IMR-90 (cell line): Measurements from ENCODE around the gene TEX101.

Experiments
- FOS ChIP-seq: fragments of 150-350 bp; IDR thresholded peaks from 2 replicates; pipeline ENCODE4 v1.6.1; 2016; ENCODE audit warnings: low read depth, low read length
- MAFK ChIP-seq: IDR thresholded peaks from 2 replicates; pipeline ENCODE4 v1.6.1; 2012; ENCODE audit warnings: low read depth, low read length, improper control_type of control experiment
- POLR2A ChIP-seq: IDR thresholded peaks from 2 replicates; pipeline ENCODE4 v1.6.1; 2012; ENCODE audit warnings: mild to moderate bottlenecking, low read depth, low read length
- RAD21 ChIP-seq: IDR thresholded peaks from 2 replicates; pipeline ENCODE4 v1.6.1; 2012; ENCODE audit warnings: low read length, improper control_type of control experiment
- TF ChIP-seq, protein P1 (sequence below): conservative IDR thresholded peaks from 2 replicates; pipeline ENCODE4 v1.5.1; 2012; ENCODE audit warnings: mild to moderate bottlenecking, low read depth, low read length, improper control_type of control experiment
- TF ChIP-seq, protein P2 (sequence below): fragments of 150-350 bp; IDR thresholded peaks from 2 replicates; pipeline ENCODE4 v1.6.1; 2017; ENCODE audit warnings: mild to moderate bottlenecking, antibody characterized with exemption, low read length, low read depth

DNA sequence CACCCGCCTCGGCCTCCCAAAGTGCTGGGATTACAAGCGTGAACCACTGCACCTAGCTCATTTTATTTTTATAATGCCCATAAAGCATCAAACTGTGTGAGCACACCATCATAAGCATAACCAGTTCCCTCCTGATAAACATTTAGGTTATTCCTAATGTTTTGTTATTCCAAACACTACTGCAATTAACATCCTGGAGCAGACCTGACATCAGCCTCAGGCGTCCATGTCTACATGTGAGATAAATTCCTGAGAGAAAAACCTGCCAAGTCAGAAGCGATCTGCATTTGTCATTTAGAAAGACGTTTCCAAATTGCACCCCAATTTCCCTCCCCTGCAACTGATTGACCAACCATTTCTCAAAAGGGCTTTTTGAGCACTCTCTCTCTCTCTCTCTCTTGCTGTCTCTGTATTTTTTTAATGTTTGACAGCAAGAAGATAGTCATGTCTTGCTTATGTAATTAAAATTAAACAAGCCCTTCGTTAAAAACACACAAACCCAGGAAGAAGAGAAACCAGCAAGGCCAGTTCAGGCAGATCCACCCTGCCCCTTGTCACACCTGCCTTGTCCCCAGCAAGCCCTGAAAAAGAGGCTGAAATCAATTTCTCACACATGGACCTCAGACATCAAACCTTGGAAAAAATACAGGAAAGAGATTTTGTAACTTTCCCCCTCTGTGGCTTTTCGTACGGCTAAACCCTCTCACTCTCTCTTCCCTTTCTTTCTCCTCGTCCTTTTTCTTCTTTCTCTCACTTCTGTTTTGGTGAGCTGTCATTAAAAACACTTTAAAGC lies 40.8 kb downstream of the TEX101 start:
- TF ChIP-seq, protein P1, sequence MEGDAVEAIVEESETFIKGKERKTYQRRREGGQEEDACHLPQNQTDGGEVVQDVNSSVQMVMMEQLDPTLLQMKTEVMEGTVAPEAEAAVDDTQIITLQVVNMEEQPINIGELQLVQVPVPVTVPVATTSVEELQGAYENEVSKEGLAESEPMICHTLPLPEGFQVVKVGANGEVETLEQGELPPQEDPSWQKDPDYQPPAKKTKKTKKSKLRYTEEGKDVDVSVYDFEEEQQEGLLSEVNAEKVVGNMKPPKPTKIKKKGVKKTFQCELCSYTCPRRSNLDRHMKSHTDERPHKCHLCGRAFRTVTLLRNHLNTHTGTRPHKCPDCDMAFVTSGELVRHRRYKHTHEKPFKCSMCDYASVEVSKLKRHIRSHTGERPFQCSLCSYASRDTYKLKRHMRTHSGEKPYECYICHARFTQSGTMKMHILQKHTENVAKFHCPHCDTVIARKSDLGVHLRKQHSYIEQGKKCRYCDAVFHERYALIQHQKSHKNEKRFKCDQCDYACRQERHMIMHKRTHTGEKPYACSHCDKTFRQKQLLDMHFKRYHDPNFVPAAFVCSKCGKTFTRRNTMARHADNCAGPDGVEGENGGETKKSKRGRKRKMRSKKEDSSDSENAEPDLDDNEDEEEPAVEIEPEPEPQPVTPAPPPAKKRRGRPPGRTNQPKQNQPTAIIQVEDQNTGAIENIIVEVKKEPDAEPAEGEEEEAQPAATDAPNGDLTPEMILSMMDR: no peak
- no peak for TF ChIP-seq POLR2A
- TF ChIP-seq FOS: no peak
- no peak for TF ChIP-seq MAFK
- TF ChIP-seq RAD21: no peak
- TF ChIP-seq, protein P2, sequence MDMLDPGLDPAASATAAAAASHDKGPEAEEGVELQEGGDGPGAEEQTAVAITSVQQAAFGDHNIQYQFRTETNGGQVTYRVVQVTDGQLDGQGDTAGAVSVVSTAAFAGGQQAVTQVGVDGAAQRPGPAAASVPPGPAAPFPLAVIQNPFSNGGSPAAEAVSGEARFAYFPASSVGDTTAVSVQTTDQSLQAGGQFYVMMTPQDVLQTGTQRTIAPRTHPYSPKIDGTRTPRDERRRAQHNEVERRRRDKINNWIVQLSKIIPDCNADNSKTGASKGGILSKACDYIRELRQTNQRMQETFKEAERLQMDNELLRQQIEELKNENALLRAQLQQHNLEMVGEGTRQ: no peak
